A673 (cell line): Measurements from ENCODE around the gene NR1H2.

Experiments
- CTCF ChIP-seq: fragments of 300-800, 200-600 bp; sonication (generic); conservative IDR thresholded peaks from 2 replicates; pipeline ENCODE4 v1.5.1; 2017; ENCODE audit warnings: low read depth, mild to moderate bottlenecking, antibody characterized with exemption, low read length, moderate library complexity, mixed read lengths
- EZH2 ChIP-seq: fragments of 200-600 bp; sonication (generic); IDR thresholded peaks from 2 replicates; pipeline ENCODE4 v1.6.1; 2017; ENCODE audit warnings: borderline replicate concordance, low read depth, mild to moderate bottlenecking, mixed read lengths, antibody characterized with exemption, low read length; ENCODE audit not compliant: poor library complexity, severe bottlenecking

GRCh38 chr19:50349277-50350057 lies 26.8 kb upstream of the NR1H2 start:
- TF ChIP-seq CTCF = no peak
- TF ChIP-seq EZH2 = no peak
